ENCODE data around the gene RNF148. TPM values are rescaled to one million over a fixed set of nuclear protein-coding genes. Genes with fewer than 3 reads are reported as not detected.

Gene RNF148
- total RNA-seq, 4 donors from 2014 or later: 1.5 TPM; not detected in 3

GRCh38 chr7:122719010-122719578, 16.4 kb upstream of the RNF148 start:
- no peaks in the 10 kb centered on the region for H3K27me3 ChIP-seq
- H3K27ac ChIP-seq: no peak overlapping the region
- no peak overlapping the region for H3K4me3 ChIP-seq
- intact Hi-C loops (cut with DNase I): no loop called here
- 73 to 79% methylated on average over 4 of the region's 4 CpGs for WGBS, 2 donors
- no peaks in the 10 kb centered on the region for H3K4me1 ChIP-seq
- no peaks in the 10 kb centered on the region for H3K9me3 ChIP-seq
- no peaks in the 10 kb centered on the region for H3K36me3 ChIP-seq
- no peak for TF ChIP-seq CTCF (IDR thresholded peaks at IDR 0.05)
- TF ChIP-seq POLR2A (IDR thresholded peaks at IDR 0.05): no peak
- no peak for DNase-seq

DNA sequence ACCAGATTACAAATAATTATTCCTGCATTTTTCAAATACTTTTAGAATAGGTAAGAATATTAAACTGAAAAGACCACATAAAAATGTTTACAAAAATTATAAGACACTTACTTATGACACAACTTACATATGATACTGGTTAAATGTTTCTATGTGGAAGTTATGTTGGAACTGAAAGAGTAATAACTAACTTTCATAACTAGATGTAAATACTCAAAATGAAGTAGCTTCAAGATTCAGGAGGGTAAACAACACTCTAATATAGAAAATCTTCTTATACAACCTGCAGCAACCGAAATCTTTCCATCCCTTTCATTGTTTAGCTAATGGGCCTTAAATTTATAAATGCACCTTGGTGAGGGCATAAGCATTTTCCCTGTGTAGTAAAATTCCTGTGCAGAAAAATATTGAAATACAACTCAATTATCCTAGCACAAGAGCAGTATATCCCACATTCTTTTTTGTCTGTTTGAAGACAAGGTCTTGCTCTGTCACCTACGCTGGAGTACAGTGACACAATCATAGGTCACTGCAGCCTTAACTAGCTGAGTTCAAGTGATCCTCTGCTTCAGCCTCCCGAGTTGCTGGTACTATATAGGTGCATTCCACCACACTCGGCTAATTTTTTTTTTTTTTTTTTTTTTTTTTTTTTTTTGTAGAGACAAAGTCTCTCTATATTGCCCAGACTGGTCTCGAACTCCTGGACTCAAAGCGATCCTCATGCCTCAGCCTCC, 14.8 kb upstream of the RNF148 start:
- 73 to 81% methylated on average over 6 of the region's 6 CpGs for WGBS, 2 donors
- TF ChIP-seq POLR2A (IDR thresholded peaks at IDR 0.05) (no peak), CTCF (IDR thresholded peaks at IDR 0.05) (no peak)
- Histone ChIP-seq H3K4me1 (no peaks in the 10 kb centered on the region), H3K27ac (no peak overlapping the region), H3K4me3 (no peak overlapping the region), H3K36me3 (no peaks in the 10 kb centered on the region), H3K27me3 (no peaks in the 10 kb centered on the region), H3K9me3 (no peaks in the 10 kb centered on the region)
- intact Hi-C loops (cut with DNase I): no loop called here
- no peak for DNase-seq

GRCh38 chr7:122715183-122715582, 12.5 kb upstream of the RNF148 start:
- TF ChIP-seq CTCF (IDR thresholded peaks at IDR 0.05) (no peak), POLR2A (IDR thresholded peaks at IDR 0.05) (no peak)
- no peak overlapping the region for H3K27ac ChIP-seq
- WGBS, 2 donors: 74 to 93% methylated on average over 3 of the region's 3 CpGs
- H3K9me3 ChIP-seq: no peaks in the 10 kb centered on the region
- no peak for DNase-seq
- intact Hi-C loops (cut with DNase I): no loop called here
- no peaks in the 10 kb centered on the region for H3K36me3 ChIP-seq
- H3K4me3 ChIP-seq: no peak overlapping the region
- H3K27me3 ChIP-seq: no peaks in the 10 kb centered on the region
- H3K4me1 ChIP-seq: no peaks in the 10 kb centered on the region

DNA sequence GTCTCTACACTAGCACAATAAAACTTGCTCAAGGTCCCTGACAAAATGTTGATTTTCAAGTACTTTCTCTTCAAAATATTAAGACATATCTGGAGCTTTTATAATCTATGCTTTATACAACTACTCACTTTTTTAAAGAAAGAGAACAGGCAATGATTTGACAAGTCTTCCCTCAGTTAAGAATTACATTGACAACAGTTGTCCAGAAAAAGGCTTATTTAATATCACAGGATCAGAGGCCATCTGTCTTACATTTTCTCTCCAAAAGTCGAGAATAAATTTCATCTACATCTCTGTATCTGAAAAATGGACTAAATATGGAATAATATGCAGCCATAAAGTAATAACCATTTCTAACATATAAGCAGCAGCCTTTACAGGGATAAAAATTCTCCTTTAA, 8.2 kb upstream of the RNF148 start:
- Histone ChIP-seq H3K4me3 (no peak overlapping the region), H3K27ac (no peak overlapping the region), H3K27me3 (no peaks in the 10 kb centered on the region), H3K36me3 (no peaks in the 10 kb centered on the region), H3K4me1 (no peaks in the 10 kb centered on the region), H3K9me3 (no peaks in the 10 kb centered on the region)
- no peak for DNase-seq
- TF ChIP-seq CTCF (IDR thresholded peaks at IDR 0.05) (no peak), POLR2A (IDR thresholded peaks at IDR 0.05) (no peak)
- intact Hi-C loops (cut with DNase I): no loop called here
- WGBS, 2 donors: 50 to 58% methylated on average over 1 of the region's 1 CpG

DNA sequence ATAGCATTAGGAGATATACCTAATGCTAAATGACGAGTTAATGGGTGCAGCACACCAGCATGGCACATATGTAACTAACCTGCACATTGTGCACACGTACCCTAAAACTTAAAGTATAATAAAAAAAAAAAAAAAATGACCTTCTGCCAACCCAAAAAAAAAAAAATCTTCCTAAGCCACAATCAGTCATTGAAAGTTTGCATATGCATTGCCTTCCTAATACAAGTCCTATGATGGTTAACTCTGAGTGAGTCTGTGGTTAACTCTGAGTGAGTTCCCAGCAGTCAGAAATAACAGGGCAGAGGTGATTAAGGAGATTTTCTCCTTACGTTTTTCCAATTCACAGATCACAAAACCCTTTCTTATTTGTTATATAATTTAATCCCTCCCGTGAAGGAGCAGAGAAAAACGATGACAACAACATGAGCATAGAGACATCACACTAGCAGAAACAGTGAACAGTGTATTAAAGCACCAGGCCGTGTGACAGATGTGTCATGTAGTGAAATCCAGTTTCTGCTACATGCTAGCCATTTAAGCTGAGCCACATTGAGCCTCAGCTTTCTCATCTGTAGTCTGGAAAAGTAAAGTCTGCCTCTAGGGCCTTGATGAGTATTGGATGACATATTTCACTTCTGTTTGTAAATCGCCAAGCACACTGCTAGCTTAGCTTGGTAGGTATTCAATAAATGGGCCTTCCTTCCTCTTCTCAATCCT, 7.4 kb upstream of the RNF148 start:
- intact Hi-C loops (cut with DNase I): no loop called here
- no peak overlapping the region for H3K4me3 ChIP-seq
- no peak overlapping the region for H3K27ac ChIP-seq
- H3K36me3 ChIP-seq: no peaks in the 10 kb centered on the region
- DNase-seq: no peak
- TF ChIP-seq CTCF (IDR thresholded peaks at IDR 0.05) (no peak), POLR2A (IDR thresholded peaks at IDR 0.05) (no peak)
- H3K9me3 ChIP-seq: no peaks in the 10 kb centered on the region
- H3K4me1 ChIP-seq: no peaks in the 10 kb centered on the region
- 65 to 76% methylated on average over 7 of the region's 7 CpGs for WGBS, 2 donors
- H3K27me3 ChIP-seq: no peaks in the 10 kb centered on the region

All from esophagus squamous epithelium (tissue), 5 donors.